GM10248 (cell line): ENCODE measurements around the gene ACOT2.
"Not testable (repeated sequence)": the region's sequence is repeated elsewhere in the genome, so short reads cannot be mapped to it uniquely, and the experiment has no call there.

ENCODE experiments used
- CTCF ChIA-PET: fragments of 300-600 bp; sonication (Branson Sonifier 250); formaldehyde crosslinking; extraction: SDS; loops from one replicate; lab custom pipeline; 2021; ENCODE audit warnings: antibody characterized with exemption; lab: Yijun Ruan, JAX
- POLR2A ChIA-PET: fragments of 350-650 bp; sonication (Branson Sonifier 250); formaldehyde crosslinking; extraction: SDS; loops from one replicate; lab custom pipeline; 2020; ENCODE audit warnings: antibody characterized with exemption; lab: Yijun Ruan, JAX
- DNase-seq: peaks from one replicate; pipeline ENCODE4 v3.0.0; 2012; ENCODE audit errors: extremely low spot score
- TF ChIP-seq, protein P1 (sequence below): IDR thresholded peaks from 2 replicates; pipeline ENCODE4 v1.5.1; 2012; ENCODE audit warnings: mild to moderate bottlenecking, low read depth; ENCODE audit errors: extremely low read depth, missing control alignments, control extremely low read depth

The ACOT2 gene

GRCh38 chr14:73567358-73567757, 1.7 kb upstream of the ACOT2 start:
- POLR2A ChIA-PET = no interaction called here

DNA sequence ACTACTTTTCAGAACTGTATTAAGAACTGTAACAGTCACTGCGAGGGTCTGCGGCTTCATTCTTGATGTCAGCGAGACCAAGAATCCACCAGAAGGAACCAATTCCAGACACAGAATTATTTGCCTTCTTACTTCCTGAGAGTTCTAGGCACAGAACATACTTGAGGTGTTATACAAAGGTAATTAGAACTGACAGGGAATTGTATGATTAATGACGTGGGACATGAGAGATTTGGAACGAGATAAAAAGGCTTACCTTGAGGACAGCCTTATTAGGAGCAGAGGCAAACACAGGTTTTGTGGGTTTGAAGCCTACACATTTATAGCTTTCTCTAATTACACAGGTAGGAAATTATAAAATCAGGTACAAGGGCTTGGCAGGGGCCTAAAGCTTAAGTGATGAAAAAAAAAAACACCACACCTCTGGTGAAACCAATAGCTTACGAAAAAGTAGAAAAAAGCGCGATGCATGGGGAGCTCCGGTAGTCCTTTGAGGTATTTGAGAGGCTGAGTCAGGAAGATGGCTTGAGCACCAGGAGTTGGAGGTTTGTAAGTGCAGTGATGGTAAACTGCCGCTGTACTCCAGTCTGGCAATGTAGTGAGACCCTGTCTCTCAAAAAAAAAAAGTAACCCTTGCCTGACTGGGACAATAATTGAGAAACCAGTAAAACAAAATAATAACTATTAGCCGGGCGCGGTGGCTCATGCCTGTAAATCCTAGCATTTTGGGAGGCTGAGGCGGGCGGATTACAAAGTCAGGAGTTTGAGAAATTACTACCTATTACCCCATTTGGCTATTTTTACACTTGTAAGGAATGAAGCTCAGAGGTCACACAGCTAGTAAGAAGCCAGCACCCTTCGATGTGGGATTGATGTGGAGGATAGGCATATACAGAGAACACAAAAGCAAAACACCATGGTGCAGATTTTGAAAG, 795 bp upstream of the ACOT2 start:
- TF ChIP-seq, protein P1, sequence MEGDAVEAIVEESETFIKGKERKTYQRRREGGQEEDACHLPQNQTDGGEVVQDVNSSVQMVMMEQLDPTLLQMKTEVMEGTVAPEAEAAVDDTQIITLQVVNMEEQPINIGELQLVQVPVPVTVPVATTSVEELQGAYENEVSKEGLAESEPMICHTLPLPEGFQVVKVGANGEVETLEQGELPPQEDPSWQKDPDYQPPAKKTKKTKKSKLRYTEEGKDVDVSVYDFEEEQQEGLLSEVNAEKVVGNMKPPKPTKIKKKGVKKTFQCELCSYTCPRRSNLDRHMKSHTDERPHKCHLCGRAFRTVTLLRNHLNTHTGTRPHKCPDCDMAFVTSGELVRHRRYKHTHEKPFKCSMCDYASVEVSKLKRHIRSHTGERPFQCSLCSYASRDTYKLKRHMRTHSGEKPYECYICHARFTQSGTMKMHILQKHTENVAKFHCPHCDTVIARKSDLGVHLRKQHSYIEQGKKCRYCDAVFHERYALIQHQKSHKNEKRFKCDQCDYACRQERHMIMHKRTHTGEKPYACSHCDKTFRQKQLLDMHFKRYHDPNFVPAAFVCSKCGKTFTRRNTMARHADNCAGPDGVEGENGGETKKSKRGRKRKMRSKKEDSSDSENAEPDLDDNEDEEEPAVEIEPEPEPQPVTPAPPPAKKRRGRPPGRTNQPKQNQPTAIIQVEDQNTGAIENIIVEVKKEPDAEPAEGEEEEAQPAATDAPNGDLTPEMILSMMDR = no peak
- ChIA-PET CTCF (interaction anchor here (0.7 to 4.6 kb wide), 19 partner anchors 8 to 273 kb away, joined by 3 to 38 read pairs (median 4); partner anchors contain the start of genes ACOT6 and HEATR4), POLR2A (interaction anchor here (0.7 kb wide), 2 partner anchors 127 to 181 kb away, joined by 3 to 4 read pairs; no protein-coding TSS in a partner anchor)
- no peak for DNase-seq

More at GRCh38 chr14:73567358-73567757, 1.7 kb upstream of the ACOT2 start:
- TF ChIP-seq, protein P1 = no peak
- DNase-seq = no peak
- CTCF ChIA-PET = interaction anchor here (0.8 to 4.6 kb wide), 10 partner anchors 9 to 66 kb away, joined by 3 to 38 read pairs (median 4); no protein-coding TSS in a partner anchor

DNA sequence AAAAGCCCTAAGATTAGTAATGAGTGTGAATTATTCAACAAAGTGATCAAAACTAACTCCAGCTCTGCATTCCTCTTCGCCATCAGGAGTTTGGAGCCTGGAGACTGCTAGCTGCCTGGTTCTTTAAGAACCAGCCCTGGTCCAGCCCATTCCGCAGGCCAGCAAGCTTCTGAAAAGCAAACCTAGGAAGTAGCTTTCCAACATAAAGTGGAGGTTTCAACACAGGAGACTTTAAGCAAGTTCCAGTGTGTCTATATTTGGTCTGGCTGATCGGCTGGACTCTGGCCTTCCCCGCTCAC, 178 bp upstream of the ACOT2 start:
- DNase-seq = not testable (repeated sequence)
- POLR2A ChIA-PET = interaction anchor here (0.7 kb wide), 2 partner anchors 128 to 181 kb away, joined by 3 to 4 read pairs; no protein-coding TSS in a partner anchor
- CTCF ChIA-PET = interaction anchor here (0.7 to 4.6 kb wide), 15 partner anchors 9 to 400 kb away, joined by 3 to 38 read pairs (median 4); partner anchors contain the start of genes ACOT6 and HEATR4

- DNase-seq = peak; percentile 47
- TF ChIP-seq, protein P1 = peak; percentile 56
- POLR2A ChIA-PET = interaction anchor here (0.7 to 1.2 kb wide), 2 partner anchors 12 to 696 kb away, joined by 3 to 4 read pairs; no protein-coding TSS in a partner anchor
- CTCF ChIA-PET = interaction anchor here (0.6 to 4.6 kb wide), 11 partner anchors 9 to 381 kb away, joined by 3 to 38 read pairs (median 3); partner anchors contain the start of genes ACOT4 and HEATR4
Measured at GRCh38 chr14:73570913-73571312, 1.9 kb downstream of the ACOT2 start.

DNA sequence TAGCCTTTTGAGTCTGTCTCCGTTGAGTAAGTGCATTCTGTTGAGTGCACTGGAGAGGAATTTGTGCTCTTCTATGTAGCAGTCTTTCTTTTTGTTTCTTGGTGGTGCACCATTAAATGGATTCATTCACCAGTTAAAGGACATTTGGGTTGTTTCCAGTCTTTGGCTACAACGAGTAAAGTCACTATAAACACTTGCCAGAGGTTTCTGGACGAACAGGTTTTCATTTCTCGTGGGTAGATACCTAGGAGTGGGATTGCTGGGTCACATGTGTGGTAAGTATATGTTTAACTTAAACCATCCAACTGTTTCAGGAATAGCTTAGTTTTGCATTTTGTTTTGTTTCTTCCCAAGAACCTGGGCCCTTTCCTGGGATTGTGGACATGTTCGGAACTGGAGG, 4.0 kb downstream of the ACOT2 start:
- POLR2A ChIA-PET, DNase-seq: not testable (repeated sequence)
- CTCF ChIA-PET = interaction anchor here (0.9 kb wide), 1 partner anchor 75 kb away, joined by 3 read pairs; no protein-coding TSS in a partner anchor

- CTCF ChIA-PET = interaction anchor here (0.9 kb wide), 1 partner anchor 75 kb away, joined by 3 read pairs; no protein-coding TSS in a partner anchor
- DNase-seq, POLR2A ChIA-PET: not testable (repeated sequence)
Measured at GRCh38 chr14:73573740-73574139, 4.7 kb downstream of the ACOT2 start.

DNA sequence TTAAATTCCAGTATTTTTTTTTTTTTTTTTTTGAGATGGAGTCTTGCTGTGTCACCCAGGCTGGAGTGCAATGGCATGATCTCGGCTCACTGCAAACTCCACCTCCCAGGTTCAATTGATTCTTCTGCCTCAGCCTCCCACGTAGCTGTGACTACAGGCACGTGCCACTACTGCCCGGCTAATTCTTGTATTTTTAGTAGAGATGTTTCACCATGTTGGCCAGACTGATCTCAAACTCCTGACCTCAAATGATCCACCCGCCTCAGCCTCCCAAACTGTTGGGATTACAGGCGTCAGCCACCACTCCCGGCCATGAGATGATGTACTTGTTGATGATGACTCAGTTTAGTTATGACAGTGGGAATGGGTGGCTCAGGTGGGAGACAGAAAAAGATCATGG, 5.2 kb downstream of the ACOT2 start:
- DNase-seq, CTCF ChIA-PET, POLR2A ChIA-PET: not testable (repeated sequence)

- no peak for DNase-seq
- TF ChIP-seq, protein P1 = no peak
- ChIA-PET POLR2A (no interaction called here), CTCF (interaction anchor here (1.1 kb wide), 1 partner anchor 9 kb away, joined by 3 read pairs; no protein-coding TSS in a partner anchor)
Measured at GRCh38 chr14:73576391-73576790, 7.4 kb downstream of the ACOT2 start.

- DNase-seq, POLR2A ChIA-PET, CTCF ChIA-PET: not testable (repeated sequence)
Measured at GRCh38 chr14:73577214-73577613, 8.2 kb downstream of the ACOT2 start.

GRCh38 chr14:73582102-73582979, 13.3 kb downstream of the ACOT2 start:
- POLR2A ChIA-PET = interaction anchor here (1.3 kb wide), 1 partner anchor 12 kb away, joined by 4 read pairs; no protein-coding TSS in a partner anchor
- CTCF ChIA-PET = interaction anchor here (0.9 kb wide), 1 partner anchor 18 kb away, joined by 3 read pairs; no protein-coding TSS in a partner anchor
- not testable (repeated sequence) for DNase-seq
